ENCODE data around the gene TBC1D17. TPM values are rescaled to one million over a fixed set of nuclear protein-coding genes. Genes with fewer than 3 reads are reported as not detected.

TBC1D17 gene
- total RNA-seq, 4 donors from 2014 or later: 47.7 to 56.5 (median 49.0) TPM

DNA sequence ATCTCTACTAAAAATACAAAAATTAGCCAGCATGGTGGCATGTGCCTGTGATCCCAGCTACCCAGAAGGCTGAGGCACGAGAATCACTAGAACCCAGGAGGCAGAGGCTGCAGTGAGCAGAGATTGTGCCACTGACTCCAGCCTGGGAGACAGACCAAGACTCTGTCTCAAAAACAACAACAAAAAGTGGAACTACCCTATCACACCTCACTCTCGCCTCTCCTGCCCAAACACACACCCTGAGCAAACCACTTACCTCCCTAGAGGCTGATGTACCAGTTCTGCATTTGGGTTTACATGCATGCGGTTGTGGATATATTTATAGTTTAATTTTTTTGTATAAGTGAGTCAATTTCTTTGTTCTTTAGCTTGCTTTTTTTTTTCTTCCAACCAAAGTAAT lies 34.2 kb upstream of the TBC1D17 start:
- Histone ChIP-seq H3K4me1 (peaks cover 0 to under 1% (median 0%) of the 10 kb centered on the region in 4 donors), H3K27me3 (no peaks in the 10 kb centered on the region), H3K36me3 (peaks cover 0 to 40% (median 0%) of the 10 kb centered on the region in 3 donors), H3K4me3 (no peak overlapping the region), H3K27ac (no peak overlapping the region), H3K9me3 (no peaks in the 10 kb centered on the region)
- TF ChIP-seq, protein P1, sequence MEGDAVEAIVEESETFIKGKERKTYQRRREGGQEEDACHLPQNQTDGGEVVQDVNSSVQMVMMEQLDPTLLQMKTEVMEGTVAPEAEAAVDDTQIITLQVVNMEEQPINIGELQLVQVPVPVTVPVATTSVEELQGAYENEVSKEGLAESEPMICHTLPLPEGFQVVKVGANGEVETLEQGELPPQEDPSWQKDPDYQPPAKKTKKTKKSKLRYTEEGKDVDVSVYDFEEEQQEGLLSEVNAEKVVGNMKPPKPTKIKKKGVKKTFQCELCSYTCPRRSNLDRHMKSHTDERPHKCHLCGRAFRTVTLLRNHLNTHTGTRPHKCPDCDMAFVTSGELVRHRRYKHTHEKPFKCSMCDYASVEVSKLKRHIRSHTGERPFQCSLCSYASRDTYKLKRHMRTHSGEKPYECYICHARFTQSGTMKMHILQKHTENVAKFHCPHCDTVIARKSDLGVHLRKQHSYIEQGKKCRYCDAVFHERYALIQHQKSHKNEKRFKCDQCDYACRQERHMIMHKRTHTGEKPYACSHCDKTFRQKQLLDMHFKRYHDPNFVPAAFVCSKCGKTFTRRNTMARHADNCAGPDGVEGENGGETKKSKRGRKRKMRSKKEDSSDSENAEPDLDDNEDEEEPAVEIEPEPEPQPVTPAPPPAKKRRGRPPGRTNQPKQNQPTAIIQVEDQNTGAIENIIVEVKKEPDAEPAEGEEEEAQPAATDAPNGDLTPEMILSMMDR (IDR thresholded peaks at IDR 0.05): no peak
- no peak for TF ChIP-seq POLR2A (IDR thresholded peaks at IDR 0.05)
- TF ChIP-seq EP300 (IDR thresholded peaks at IDR 0.05): no peak
- no peak for DNase-seq (ENCODE audit: low spot score in 2 of 2)
- 84 to 94% methylated on average over 3 of the region's 3 CpGs for WGBS, 2 donors

DNA sequence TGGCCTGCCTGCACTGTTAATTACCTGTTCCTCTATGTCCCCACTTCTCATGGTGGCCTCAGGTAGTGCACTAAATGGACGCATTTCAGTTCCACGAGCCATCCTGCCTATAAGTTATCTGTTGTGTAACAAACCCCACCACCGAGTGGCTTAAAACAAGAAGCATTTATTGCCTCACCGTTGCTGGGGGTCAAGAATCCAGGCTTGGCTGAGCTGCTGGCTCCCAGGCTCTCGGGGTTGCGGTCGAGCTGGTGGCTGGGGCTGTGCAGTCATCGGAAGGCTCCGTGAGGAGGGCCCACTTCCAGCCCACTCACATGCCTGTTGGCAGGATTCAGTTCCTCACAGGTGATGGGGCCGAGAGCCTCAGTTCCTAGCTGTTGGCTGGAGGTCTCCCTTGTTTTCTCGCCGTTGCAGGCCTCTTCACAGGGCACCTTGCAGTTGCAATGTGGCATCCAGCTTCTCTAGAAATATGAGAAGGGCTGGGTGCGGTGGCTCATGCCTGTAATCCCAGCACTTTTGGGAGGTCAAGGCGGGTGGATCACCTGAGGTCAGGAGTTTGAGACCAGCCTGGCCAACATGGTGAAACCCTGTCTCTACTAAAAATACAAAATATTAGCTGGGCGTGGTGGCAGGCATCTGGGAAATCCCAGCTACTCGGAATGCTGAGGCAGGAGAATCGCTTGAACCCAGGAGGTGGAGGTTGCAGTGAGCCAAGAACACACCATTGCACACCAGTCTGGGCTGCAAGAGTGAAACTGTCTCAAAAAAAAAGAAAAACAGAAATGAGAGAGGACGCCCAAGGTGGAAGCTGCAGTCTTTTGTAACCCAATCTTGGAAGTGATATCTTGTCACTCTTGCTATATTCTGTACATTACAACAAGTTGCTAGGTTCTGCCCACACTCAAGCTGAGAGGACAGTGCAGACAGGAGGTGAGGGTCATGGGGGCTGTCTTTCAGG lies 33.1 kb upstream of the TBC1D17 start:
- TF ChIP-seq EP300 (IDR thresholded peaks at IDR 0.05): no peak
- TF ChIP-seq, protein P1 (IDR thresholded peaks at IDR 0.05): no peak
- no peak for TF ChIP-seq POLR2A (IDR thresholded peaks at IDR 0.05)
- Histone ChIP-seq H3K27ac (no peak overlapping the region), H3K27me3 (no peaks in the 10 kb centered on the region), H3K4me3 (no peak overlapping the region), H3K9me3 (peaks cover 0 to 3% (median 1%) of the 10 kb centered on the region in 4 donors), H3K36me3 (peaks cover 0 to 28% (median 0%) of the 10 kb centered on the region in 3 donors), H3K4me1 (peaks cover 0 to 4% (median 0%) of the 10 kb centered on the region in 4 donors)
- 75 to 83% methylated on average over 16 to 18 of the region's 18 CpGs for whole genome bisulfite sequencing, 2 donors
- no peak for DNase-seq (ENCODE audit: low spot score in 2 of 2)

DNA sequence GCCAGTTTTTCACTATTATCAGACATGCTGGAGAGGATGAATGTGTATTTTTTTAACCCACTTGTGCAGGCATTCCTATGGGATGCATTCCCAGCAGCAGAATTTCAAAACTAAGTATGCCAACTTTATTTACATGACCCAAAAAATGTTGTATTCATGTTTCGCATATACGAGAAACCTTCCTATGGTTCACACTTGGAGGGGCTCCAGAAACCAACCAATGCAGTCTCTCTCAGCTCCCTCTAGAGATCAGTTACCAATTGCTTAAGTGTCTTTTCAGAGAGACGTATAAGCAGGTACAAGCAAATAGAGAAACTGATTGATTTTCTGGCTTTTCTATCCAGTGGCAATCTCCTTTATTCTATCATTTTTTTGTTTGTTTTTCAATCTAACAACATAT lies 32.1 kb upstream of the TBC1D17 start:
- 55 to 62% methylated on average over 3 of the region's 3 CpGs for WGBS, 2 donors
- TF ChIP-seq, protein P1 (IDR thresholded peaks at IDR 0.05): no peak
- TF ChIP-seq POLR2A (IDR thresholded peaks at IDR 0.05) (no peak), EP300 (IDR thresholded peaks at IDR 0.05) (no peak)

DNA sequence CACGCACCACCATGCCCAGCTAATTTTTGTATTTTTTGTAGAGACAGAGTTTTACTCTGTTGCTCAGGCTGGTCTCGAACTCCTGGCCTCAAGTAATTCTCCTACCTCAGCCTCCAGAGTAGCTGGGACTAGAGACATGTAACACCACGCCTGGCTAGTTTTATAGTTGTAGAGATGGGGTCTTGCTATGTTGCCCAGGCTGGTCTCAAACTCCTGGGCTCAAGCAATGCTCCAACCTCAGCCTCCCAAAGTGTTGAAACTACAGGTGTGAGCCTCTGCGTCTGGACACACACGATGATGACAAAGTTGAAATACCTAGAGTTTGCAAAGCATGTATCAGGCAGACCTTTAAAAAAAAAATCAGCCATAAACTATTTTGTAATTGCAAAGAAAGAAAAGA lies 31.1 kb upstream of the TBC1D17 start:
- Histone ChIP-seq H3K9me3 (peaks cover 0 to 5% (median 1%) of the 10 kb centered on the region in 4 donors), H3K27me3 (no peaks in the 10 kb centered on the region), H3K36me3 (peaks cover 0 to 10% (median 0%) of the 10 kb centered on the region in 3 donors), H3K4me3 (no peak overlapping the region), H3K4me1 (peaks cover 0 to 6% (median 5%) of the 10 kb centered on the region in 4 donors), H3K27ac (no peak overlapping the region)
- TF ChIP-seq POLR2A (IDR thresholded peaks at IDR 0.05) (no peak), EP300 (IDR thresholded peaks at IDR 0.05) (no peak)
- TF ChIP-seq, protein P1 (IDR thresholded peaks at IDR 0.05): no peak
- no peak for DNase-seq (ENCODE audit: low spot score in 2 of 2)
- WGBS, 2 donors: 85% methylated on average over 5 of the region's 5 CpGs

More for the DNA sequence above, 32.1 kb upstream of the TBC1D17 start:
- Histone ChIP-seq H3K27ac (no peak overlapping the region), H3K4me1 (peaks cover 0 to 6% (median 5%) of the 10 kb centered on the region in 4 donors), H3K27me3 (no peaks in the 10 kb centered on the region), H3K36me3 (peaks cover 0 to 20% (median 0%) of the 10 kb centered on the region in 3 donors), H3K9me3 (peaks cover 0 to 5% (median 1%) of the 10 kb centered on the region in 4 donors), H3K4me3 (no peak overlapping the region)
- DNase-seq (ENCODE audit: low spot score in 2 of 2): no peak
